Measurements from ENCODE around the gene PTX3. TPM values are rescaled to one million over a fixed set of nuclear protein-coding genes. Genes with fewer than 3 reads are reported as not detected.

PTX3 gene
- total and polyA plus RNA-seq, 11 donors, result 0.17 to 29.8 (median 1.1) TPM

GRCh38 chr3:157463816-157464215, 27.2 kb downstream of the PTX3 start:
- Histone ChIP-seq H3K4me3 (no peak overlapping the region), H3K4me1 (peaks cover 0 to 12% (median 0%) of the 10 kb centered on the region in 12 donors), H3K9me3 (no peaks in the 10 kb centered on the region), H3K27me3 (no peaks in the 10 kb centered on the region), H3K27ac (peak overlapping the region in 1 of 12 donors; percentile 5), H3K36me3 (no peaks in the 10 kb centered on the region)
- TF ChIP-seq CTCF (IDR thresholded peaks at IDR 0.05), result no peak
- TF ChIP-seq POLR2A (IDR thresholded peaks at IDR 0.05), result no peak
- ATAC-seq, result no peak
- 81 to 100% (median 86%) methylated on average over 1 of the region's 1 CpG for WGBS, 4 donors
- no peak for DNase-seq
- intact Hi-C loops (cut with DNase I), result no loop called here

- peak in 2 of 4 donors; percentile 39 to 58 for ATAC-seq
- 65 to 79% (median 67%) methylated on average over 3 of the region's 3 CpGs for WGBS, 4 donors
- TF ChIP-seq POLR2A (IDR thresholded peaks at IDR 0.05) (no peak), CTCF (IDR thresholded peaks at IDR 0.05) (no peak)
- no peaks in the 10 kb centered on the region for H3K27me3 ChIP-seq
- no peaks in the 10 kb centered on the region for H3K36me3 ChIP-seq
- H3K4me1 ChIP-seq, result peaks cover 0 to 12% (median 0%) of the 10 kb centered on the region in 12 donors
- intact Hi-C loops (cut with DNase I), result no loop called here
- no peaks in the 10 kb centered on the region for H3K9me3 ChIP-seq
- DNase-seq, result no peak
- H3K4me3 ChIP-seq, result no peak overlapping the region
- H3K27ac ChIP-seq, result peak overlapping the region in 1 of 12 donors; percentile 5
These were observed 27.7 kb downstream of the PTX3 start for GRCh38 chr3:157464321-157464720.

GRCh38 chr3:157465741-157466140, 29.1 kb downstream of the PTX3 start:
- intact Hi-C loops (cut with DNase I), result no loop called here
- 70 to 88% (median 86%) methylated on average over 1 of the region's 1 CpG for WGBS, 4 donors
- H3K9me3 ChIP-seq, result no peaks in the 10 kb centered on the region

GRCh38 chr3:157467200-157467599, 30.6 kb downstream of the PTX3 start:
- DNase-seq (no peak), ATAC-seq (no peak)
- H3K36me3 ChIP-seq, result no peaks in the 10 kb centered on the region
- H3K4me3 ChIP-seq, result no peak overlapping the region
- TF ChIP-seq CTCF (IDR thresholded peaks at IDR 0.05) (no peak), POLR2A (IDR thresholded peaks at IDR 0.05) (no peak)
- peaks cover 0 to 12% (median 0%) of the 10 kb centered on the region in 12 donors for H3K4me1 ChIP-seq
- 37 to 58% (median 51%) methylated on average over 1 of the region's 1 CpG for WGBS, 4 donors
- peak overlapping the region in 1 of 12 donors; percentile 32 for H3K27ac ChIP-seq
- no peaks in the 10 kb centered on the region for H3K9me3 ChIP-seq
- intact Hi-C loops (cut with DNase I), result no loop called here
- H3K27me3 ChIP-seq, result no peaks in the 10 kb centered on the region

More at GRCh38 chr3:157465741-157466140, 29.1 kb downstream of the PTX3 start:
- Histone ChIP-seq H3K4me1 (peaks cover 0 to 12% (median 0%) of the 10 kb centered on the region in 12 donors), H3K4me3 (no peak overlapping the region), H3K27ac (no peak overlapping the region), H3K27me3 (no peaks in the 10 kb centered on the region), H3K36me3 (no peaks in the 10 kb centered on the region)
- no peak for DNase-seq
- no peak for ATAC-seq
- TF ChIP-seq POLR2A (IDR thresholded peaks at IDR 0.05), result no peak
- TF ChIP-seq CTCF (IDR thresholded peaks at IDR 0.05), result no peak

Data from heart left ventricle (tissue), 16 donors.